Measurements from ENCODE around the gene FBXL13. TPM values are rescaled to one million over a fixed set of nuclear protein-coding genes. Genes with fewer than 3 reads are reported as not detected.

The FBXL13 gene
- total and polyA plus RNA-seq, 8 donors, result 0.80 to 25.3 (median 6.0) TPM; not detected in 1

- 82 to 92% (median 83%) methylated on average over 3 of the region's 3 CpGs for WGBS, 5 donors
- H3K36me3 ChIP-seq, result peaks cover 0 to 5% (median 0%) of the 10 kb centered on the region in 4 donors
- DNase-seq, result peak in 1 of 2 donors; percentile 64
- H3K4me3 ChIP-seq, result no peak overlapping the region
- intact Hi-C loops (cut with DNase I; ENCODE audit: low total_unique reads), result no loop called here
- no peaks in the 10 kb centered on the region for H3K9me3 ChIP-seq
- no peak for TF ChIP-seq POLR2AphosphoS5 (IDR thresholded peaks at IDR 0.05)
- TF ChIP-seq POLR2A (IDR thresholded peaks at IDR 0.05), result no peak
- TF ChIP-seq EP300 (IDR thresholded peaks at IDR 0.05), result no peak
- TF ChIP-seq CTCF (IDR thresholded peaks at IDR 0.05), result no peak
- no peaks in the 10 kb centered on the region for H3K4me1 ChIP-seq
- H3K27me3 ChIP-seq, result no peaks in the 10 kb centered on the region
- H3K27ac ChIP-seq, result no peak overlapping the region
Observed at GRCh38 chr7:102866535-102867215, 207.9 kb downstream of the FBXL13 start.

- H3K27me3 ChIP-seq, result no peaks in the 10 kb centered on the region
- 26 to 60% (median 46%) methylated on average over 2 of the region's 2 CpGs for WGBS, 5 donors
- no peak for DNase-seq
- peaks cover 0 to 7% (median 3%) of the 10 kb centered on the region in 4 donors for H3K4me1 ChIP-seq
- no peak overlapping the region for H3K27ac ChIP-seq
- no peak for TF ChIP-seq EP300 (IDR thresholded peaks at IDR 0.05)
- no peak for TF ChIP-seq CTCF (IDR thresholded peaks at IDR 0.05)
- no peak for TF ChIP-seq POLR2A (IDR thresholded peaks at IDR 0.05)
- TF ChIP-seq POLR2AphosphoS5 (IDR thresholded peaks at IDR 0.05), result no peak
- intact Hi-C loops (cut with DNase I; ENCODE audit: low total_unique reads), result no loop called here
- no peak overlapping the region for H3K4me3 ChIP-seq
- H3K36me3 ChIP-seq, result no peaks in the 10 kb centered on the region
- no peaks in the 10 kb centered on the region for H3K9me3 ChIP-seq
Observed at GRCh38 chr7:102864958-102865357, 209.6 kb downstream of the FBXL13 start.

GRCh38 chr7:102860351-102860811 lies 214.2 kb downstream of the FBXL13 start:
- intact Hi-C loops (cut with DNase I; ENCODE audit: low total_unique reads), result no loop called here
- peak in 1 of 2 donors; percentile 84 for DNase-seq
- Histone ChIP-seq H3K27ac (peak overlapping the region in 2 of 5 donors; percentile 31 to 61), H3K4me3 (no peak overlapping the region), H3K9me3 (no peaks in the 10 kb centered on the region), H3K36me3 (no peaks in the 10 kb centered on the region), H3K27me3 (no peaks in the 10 kb centered on the region), H3K4me1 (peaks cover 0 to 21% (median 9%) of the 10 kb centered on the region in 4 donors)
- WGBS, 5 donors, result 38 to 53% (median 43%) methylated on average over 3 of the region's 3 CpGs
- no peak for TF ChIP-seq POLR2AphosphoS5 (IDR thresholded peaks at IDR 0.05)
- no peak for TF ChIP-seq POLR2A (IDR thresholded peaks at IDR 0.05)
- no peak for TF ChIP-seq EP300 (IDR thresholded peaks at IDR 0.05)
- no peak for TF ChIP-seq CTCF (IDR thresholded peaks at IDR 0.05)

GRCh38 chr7:102859799-102860125 lies 214.8 kb downstream of the FBXL13 start:
- intact Hi-C loops (cut with DNase I; ENCODE audit: low total_unique reads), result no loop called here
- DNase-seq, result no peak
- no peaks in the 10 kb centered on the region for H3K36me3 ChIP-seq
- no peaks in the 10 kb centered on the region for H3K27me3 ChIP-seq
- peak overlapping the region in 2 of 5 donors; percentile 31 to 61 for H3K27ac ChIP-seq
- H3K4me3 ChIP-seq, result no peak overlapping the region
- H3K9me3 ChIP-seq, result no peaks in the 10 kb centered on the region
- 75 to 89% (median 82%) methylated on average over 3 of the region's 3 CpGs for WGBS, 5 donors
- TF ChIP-seq EP300 (IDR thresholded peaks at IDR 0.05) (no peak), POLR2A (IDR thresholded peaks at IDR 0.05) (no peak), POLR2AphosphoS5 (IDR thresholded peaks at IDR 0.05) (no peak), CTCF (IDR thresholded peaks at IDR 0.05) (no peak)
- peaks cover 0 to 21% (median 9%) of the 10 kb centered on the region in 4 donors for H3K4me1 ChIP-seq
